PFSK-1 (cell line): ENCODE measurements around the gene DACH1.

Source experiments
- FOXP2 ChIP-seq: optimal IDR thresholded peaks from 2 replicates; pipeline ENCODE3; 2011; ENCODE audit warnings: borderline replicate concordance, control low read depth, inconsistent platforms; ENCODE audit not compliant: insufficient read depth; ENCODE audit errors: extremely low read length, extremely low read depth
- POLR2AphosphoS5 ChIP-seq: IDR thresholded peaks from 2 replicates; pipeline ENCODE4 v1.6.1; 2012; ENCODE audit warnings: low read depth, mild to moderate bottlenecking, control low read depth, low read length, moderate library complexity
- SIN3A ChIP-seq: IDR thresholded peaks from 2 replicates; pipeline ENCODE4 v1.6.1; 2012; ENCODE audit warnings: mild to moderate bottlenecking, low read length, moderate library complexity, borderline replicate concordance; ENCODE audit not compliant: insufficient read depth
- TAF1 ChIP-seq: IDR thresholded peaks from 2 replicates; pipeline ENCODE4 v1.6.1; 2012; ENCODE audit warnings: low read length, control low read depth, borderline replicate concordance; ENCODE audit not compliant: insufficient read depth
- TF ChIP-seq, protein P1 (sequence below), 2 experiments: IDR thresholded peaks; 2 replicates each; pipeline versions ENCODE4 v1.6.1 to v1.8.0; 2011 to 2012; ENCODE audit warnings: low read depth in 2 of 2, low read length in 2 of 2, control low read depth in 1 of 2, inconsistent platforms in 1 of 2, mild to moderate bottlenecking in 1 of 2, moderate library complexity in 1 of 2; ENCODE audit not compliant: insufficient read depth in 1 of 2

The DACH1 gene

DNA sequence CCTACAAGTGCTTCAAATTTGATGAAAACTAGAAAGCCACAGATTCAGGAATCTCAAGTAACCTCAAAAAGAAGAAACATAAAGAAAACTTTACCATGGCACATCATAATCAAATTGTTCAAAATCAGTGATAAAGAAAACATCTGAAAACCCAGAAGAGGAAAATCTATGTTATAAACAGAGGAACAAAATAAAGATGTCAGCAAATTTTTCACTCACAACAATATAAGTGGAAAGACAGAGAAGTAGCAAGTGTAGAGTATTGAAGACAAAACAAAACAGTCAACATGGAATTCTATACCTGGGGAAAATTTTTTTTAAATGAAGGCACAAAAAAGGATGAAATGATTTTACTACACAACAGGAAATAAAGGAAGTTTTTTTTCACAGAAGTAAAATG lies 470.9 kb downstream of the DACH1 start:
- TF ChIP-seq FOXP2: no peak
- no peak for TF ChIP-seq TAF1
- TF ChIP-seq SIN3A: no peak
- TF ChIP-seq, protein P1, sequence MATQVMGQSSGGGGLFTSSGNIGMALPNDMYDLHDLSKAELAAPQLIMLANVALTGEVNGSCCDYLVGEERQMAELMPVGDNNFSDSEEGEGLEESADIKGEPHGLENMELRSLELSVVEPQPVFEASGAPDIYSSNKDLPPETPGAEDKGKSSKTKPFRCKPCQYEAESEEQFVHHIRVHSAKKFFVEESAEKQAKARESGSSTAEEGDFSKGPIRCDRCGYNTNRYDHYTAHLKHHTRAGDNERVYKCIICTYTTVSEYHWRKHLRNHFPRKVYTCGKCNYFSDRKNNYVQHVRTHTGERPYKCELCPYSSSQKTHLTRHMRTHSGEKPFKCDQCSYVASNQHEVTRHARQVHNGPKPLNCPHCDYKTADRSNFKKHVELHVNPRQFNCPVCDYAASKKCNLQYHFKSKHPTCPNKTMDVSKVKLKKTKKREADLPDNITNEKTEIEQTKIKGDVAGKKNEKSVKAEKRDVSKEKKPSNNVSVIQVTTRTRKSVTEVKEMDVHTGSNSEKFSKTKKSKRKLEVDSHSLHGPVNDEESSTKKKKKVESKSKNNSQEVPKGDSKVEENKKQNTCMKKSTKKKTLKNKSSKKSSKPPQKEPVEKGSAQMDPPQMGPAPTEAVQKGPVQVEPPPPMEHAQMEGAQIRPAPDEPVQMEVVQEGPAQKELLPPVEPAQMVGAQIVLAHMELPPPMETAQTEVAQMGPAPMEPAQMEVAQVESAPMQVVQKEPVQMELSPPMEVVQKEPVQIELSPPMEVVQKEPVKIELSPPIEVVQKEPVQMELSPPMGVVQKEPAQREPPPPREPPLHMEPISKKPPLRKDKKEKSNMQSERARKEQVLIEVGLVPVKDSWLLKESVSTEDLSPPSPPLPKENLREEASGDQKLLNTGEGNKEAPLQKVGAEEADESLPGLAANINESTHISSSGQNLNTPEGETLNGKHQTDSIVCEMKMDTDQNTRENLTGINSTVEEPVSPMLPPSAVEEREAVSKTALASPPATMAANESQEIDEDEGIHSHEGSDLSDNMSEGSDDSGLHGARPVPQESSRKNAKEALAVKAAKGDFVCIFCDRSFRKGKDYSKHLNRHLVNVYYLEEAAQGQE (IDR thresholded peaks at IDR 0.05; ENCODE audit: insufficient read depth in 1 of 2, low read depth in 2 of 2, low read length in 2 of 2): no peak
- TF ChIP-seq POLR2AphosphoS5: no peak

DNA sequence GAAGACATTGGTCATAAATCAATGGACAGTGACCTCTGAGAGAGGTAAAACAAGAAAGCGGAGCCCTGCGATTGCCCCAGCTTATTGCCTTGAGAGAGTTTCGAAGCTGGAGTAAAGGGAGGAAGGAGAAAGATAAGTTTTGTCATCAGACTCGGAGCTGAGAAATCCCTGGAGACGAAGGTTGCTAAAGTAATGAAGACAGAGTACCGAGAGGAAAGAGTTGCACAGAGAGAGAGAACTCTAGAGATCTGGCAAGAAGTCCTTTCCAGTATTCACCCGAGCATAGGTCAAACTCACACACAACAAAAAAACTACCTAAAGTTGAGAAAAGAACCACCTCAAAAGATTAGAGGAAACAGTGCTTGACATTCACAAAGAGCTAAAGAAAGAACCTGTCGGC lies 472.0 kb downstream of the DACH1 start:
- TF ChIP-seq POLR2AphosphoS5 (no peak), FOXP2 (no peak), TAF1 (no peak), SIN3A (no peak)
- TF ChIP-seq, protein P1 (IDR thresholded peaks at IDR 0.05; ENCODE audit: insufficient read depth in 1 of 2, low read depth in 2 of 2, low read length in 2 of 2): no peak

DNA sequence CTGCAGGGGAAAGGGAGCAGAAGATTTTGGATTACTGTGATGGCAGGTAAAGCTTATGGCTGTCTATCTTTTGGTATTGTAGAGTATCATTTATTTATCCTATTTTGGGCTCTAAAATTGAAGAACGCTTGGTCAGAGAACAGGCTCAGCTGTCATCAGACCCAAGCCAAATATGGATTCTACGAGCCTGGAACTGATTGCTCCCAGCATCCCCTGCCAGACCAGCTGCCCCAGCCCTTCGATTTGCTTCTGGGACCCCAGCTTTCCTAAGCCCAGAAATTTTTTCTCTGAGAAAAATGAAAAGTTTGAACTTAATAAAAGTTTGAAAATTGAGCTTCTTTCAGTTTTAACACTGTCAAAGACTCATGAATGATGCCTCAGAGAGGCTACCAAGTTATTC lies 472.8 kb downstream of the DACH1 start:
- TF ChIP-seq, protein P1 (IDR thresholded peaks at IDR 0.05; ENCODE audit: insufficient read depth in 1 of 2, low read depth in 2 of 2, low read length in 2 of 2): no peak
- no peak for TF ChIP-seq TAF1
